GM21423 (cell line): Measurements from ENCODE around the gene GINS2.

Source experiments
- ATAC-seq: cut with Tn5 transposase; IDR thresholded peaks from one replicate; pipeline ENCODE4 v1.9.1; 2021; ENCODE audit warnings: mild to moderate bottlenecking, moderate library complexity; ENCODE audit not compliant: unreplicated experiment

The GINS2 gene

GRCh38 chr16:85655216-85656129 lies 33.3 kb downstream of the GINS2 start:
- no peak for ATAC-seq

DNA sequence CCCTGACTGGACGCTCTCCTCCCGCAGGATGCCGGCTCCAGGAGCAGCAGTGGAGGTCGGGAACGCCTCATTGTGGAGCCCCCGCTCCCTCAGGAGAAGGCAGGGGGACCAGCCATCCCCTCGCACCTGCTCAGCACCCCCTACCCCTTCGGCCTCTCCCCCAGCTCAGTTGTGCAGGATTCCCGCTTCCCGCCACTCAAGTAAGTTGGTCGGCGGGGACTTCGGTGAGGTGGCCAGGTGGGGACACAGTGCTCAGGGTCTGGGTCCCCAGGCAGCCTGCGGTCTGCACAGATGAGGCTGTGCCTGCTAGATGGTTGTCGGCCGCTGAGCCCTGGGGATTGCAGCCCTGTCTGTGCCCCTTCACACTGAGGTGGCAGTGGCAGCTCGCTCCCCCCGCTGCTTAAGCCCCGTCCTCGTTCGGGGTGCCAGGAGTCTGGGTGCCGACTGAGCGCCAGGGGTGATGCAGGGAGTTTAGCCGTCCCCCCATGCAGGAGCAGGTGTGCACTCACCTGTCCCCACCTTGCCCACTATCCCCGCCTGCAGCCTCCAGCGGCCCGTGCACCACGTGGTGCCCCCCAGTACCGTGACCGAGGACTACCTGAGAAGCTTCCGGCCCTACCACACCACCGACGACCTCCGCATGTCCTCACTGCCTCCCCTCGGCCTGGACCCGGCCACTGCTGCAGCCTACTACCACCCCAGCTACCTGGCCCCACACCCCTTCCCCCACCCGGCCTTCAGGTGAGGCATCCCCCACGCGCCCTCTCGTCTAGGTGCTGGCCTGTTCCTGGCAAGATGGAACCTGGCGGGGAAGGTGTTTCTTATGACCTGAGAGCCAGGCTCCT lies 34.3 kb downstream of the GINS2 start:
- ATAC-seq, result no peak

DNA sequence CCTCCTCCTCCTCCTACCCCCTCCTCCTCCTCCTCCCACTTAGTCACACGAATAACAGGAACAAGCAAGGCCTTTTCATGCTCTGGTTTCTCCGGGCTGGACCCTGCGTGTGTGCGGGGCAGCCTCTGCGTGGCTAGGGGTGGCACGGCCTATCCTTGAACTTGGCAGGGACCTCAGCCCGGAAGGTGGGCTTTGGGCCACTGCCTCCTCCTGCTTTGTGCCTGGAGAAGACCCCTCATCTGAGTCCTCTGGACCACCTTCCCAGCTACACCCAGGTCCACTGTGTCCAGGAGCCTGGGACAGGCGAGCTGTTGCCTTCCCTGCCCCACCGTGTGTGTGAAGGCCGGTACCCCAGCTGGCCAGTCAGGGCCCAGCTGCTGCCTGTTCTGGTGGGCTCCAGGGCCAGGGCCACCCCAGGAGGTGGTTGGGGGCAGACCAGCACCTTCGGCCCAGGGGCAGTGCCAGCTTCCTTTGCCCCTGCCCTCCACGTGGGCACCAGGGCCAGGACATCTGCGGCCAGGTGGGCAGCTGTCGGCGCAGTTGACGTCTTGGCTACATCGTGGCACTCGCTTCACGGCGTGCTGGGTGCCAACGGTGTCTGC lies 35.4 kb downstream of the GINS2 start:
- ATAC-seq, result no peak

- ATAC-seq, result no peak
Measured at GRCh38 chr16:85652431-85653221, 36.1 kb downstream of the GINS2 start.

DNA sequence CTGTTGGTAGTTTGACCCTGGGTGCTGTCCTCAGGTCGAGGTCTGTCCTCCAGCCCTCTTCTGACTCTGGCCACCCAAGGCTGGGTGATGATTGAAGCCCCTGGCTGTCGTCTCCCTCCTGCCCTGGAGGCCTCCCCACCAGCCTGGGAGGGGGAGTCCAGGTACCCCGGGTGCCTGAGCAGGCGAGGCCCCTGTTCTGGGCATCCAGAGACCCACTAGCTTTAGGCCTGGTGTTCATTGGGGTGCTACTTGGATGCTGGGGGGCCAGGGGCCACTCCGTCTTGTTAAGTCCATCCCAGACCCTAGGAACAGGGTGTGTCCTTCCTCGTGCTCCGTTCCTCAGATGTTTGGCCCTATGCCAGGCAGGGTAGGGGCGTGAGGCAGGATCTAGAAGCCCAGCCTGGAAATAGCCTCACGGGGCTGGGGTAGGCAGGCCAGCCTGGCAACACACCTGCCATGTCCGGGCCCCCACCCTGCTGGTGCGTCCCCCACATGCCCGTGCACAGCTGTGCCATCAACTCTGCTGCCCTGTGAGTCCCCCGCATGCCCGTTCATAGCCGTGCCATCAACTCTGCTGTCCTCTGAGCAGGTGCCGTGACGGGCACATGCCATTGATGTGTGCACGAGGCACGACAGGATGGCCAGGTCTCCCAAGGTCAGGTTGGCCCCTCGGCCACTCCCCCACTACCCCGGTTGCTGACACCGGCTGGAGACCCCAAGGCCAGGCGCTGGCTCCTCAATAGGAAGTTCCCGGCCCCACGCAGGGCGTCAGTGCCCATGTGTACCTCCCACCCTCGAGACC lies 36.9 kb downstream of the GINS2 start:
- ATAC-seq, result no peak

DNA sequence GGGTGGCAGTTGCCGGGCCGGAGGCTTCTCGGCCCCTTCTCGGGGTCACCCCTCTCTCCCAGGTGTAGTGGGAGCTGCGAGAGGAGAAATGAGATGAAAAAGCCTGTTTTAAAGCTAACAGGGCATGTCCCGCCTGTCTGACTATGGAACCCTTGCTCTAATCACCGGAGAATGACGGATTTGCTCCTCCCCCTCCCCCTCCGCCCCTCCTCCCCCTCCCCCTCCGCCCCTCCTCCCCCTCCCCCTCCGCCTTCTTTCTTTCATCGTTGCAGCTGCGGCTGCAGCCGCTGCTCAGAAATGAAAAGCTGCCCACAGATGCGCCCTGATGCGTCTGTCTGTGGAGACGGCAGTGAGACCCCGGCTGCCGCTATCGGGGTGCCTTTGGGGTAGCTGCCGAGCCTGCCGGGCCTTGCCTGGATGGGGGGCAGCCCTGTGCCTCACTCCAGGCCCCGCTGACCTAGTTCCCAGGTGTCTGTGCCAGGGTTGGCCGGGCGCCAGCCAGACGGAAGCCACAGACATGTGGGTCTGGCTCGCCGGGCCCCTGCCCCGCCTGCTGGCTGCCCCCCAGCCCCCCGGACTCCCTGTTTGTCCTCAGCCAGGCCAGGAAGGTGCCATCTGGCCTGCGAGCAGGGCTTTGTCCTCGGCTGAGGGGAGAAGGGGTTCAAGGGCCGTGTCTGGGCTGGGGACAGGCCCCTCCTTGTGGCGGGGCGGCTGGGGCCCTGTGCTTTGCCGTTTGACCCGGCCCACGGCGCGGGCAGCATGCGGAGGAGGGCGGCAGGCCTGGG lies 37.7 kb downstream of the GINS2 start:
- no peak for ATAC-seq

DNA sequence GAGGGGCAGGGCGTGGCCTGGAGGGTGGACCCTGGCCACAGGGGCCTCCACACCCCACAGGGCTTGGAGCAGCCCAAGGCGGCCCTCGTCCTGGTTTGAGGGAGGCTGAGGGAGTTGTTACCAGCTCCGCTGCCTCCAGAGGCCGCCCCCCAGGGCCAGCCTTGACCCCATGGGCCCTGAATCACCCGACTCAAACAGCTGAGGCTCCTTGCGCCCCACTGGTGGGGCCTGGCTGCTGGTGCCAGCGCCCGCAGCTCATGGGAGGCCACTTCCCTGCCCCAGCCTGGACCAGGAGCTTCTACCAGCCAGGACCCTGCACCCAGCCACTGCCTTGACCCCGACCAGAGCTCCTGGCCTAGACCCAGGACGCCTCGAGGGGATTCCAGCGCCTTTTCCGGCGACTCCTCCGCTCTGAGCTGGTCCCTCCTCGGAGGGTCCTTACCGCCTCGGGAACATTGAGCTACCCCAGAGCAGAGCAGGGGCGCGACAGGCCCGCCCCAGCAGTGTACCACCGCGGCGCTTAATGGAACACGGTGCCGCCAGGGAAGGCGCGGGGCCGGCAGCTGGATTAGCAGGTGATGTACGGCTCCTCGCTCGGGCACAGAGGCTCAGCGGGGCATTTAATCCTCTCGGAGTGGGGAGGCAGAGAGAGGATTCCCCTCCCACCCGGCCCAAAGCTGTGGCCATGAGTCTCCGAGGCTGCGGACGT lies 38.5 kb downstream of the GINS2 start:
- ATAC-seq, result no peak

DNA sequence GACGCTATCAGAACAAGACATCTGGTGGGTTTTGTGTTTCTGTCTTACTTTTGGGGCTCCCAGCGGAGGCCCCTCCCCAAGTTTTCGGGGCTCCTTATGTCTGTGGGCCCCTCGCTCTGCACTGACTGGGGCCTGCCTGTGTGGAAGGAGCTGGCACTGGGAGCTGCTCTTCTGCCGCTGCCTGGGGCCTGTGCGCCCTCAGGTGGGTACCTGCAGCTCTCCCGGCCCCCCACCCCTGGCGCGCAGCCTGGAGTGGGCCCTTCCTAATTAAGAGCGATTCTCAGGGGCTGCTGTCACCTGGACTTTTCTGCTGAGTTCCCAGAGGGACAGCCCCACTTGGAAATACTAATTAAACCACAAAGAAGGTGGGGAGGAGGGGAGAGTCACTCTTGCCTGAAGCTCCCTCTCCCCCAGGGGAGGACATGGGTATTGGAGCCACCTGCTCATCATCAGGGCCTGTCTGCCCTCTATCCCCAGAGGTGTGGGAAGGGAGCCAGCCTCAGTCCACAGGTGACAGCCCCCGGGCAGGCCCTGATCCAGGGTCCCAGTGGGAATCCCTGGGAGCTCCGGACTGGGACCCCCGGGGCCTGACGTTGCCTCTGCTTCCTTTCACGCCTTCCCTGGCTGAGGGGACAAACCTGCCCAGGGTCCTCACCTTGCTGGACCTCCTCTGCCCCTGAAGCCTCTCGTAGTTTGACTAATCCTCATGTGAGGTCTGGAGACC lies 39.2 kb downstream of the GINS2 start:
- ATAC-seq, result no peak

DNA sequence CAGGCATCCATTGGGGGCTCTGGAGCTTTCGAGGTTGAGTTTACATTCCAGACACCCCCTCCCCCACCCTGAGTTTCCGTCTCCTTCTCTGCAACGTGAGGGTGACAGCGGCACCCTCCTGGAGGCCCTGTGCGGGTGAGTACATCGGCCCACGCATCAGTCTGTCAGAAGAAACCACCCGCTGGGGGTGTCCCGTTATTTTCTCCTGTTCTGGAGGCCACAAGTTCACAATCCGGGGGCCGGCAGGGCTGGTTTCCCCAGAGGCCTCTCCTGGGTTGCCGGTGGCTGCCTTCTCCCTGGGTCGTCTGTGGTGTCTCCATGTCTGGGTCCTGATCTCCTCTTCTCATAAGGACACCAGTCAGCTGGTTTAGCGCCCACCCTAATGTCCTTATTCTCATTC lies 39.9 kb downstream of the GINS2 start:
- no peak for ATAC-seq

GRCh38 chr16:85648070-85648714 lies 40.6 kb downstream of the GINS2 start:
- ATAC-seq, result no peak

GRCh38 chr16:85646976-85647375 lies 41.8 kb downstream of the GINS2 start:
- ATAC-seq, result no peak

GRCh38 chr16:85646358-85646907 lies 42.3 kb downstream of the GINS2 start:
- no peak for ATAC-seq

GRCh38 chr16:85645021-85645589 lies 43.6 kb downstream of the GINS2 start:
- ATAC-seq, result no peak

DNA sequence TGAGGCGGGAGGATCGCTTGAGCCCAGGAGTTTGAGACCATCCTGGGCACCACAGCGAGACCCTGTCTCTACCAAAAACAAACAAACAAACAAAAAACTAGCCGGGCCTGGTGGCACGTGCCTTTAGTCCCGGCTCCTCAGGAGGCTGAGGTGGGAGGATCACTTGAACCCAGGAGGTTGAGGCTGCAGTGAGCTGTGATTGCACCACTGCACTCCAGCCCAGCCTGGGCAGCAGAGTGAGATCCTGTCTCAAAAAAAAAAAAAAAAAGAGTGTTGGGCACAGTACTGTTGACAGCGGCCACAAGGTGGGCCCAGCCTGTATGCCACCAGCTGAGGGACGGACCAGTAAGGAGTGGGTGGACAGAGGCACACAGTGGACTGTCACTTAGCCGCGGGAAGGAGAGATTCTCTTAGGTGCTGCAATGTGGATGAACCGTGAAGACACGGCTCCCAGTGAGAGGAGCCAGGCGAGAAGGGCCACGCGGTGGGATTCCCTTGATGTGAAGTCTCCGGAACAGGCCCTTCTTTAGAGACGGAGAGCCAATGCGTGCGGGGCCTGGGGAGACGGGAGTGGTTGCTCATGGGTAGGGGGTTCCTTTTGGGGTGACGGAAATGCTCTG lies 44.6 kb downstream of the GINS2 start:
- ATAC-seq, result no peak

GRCh38 chr16:85643631-85644030 lies 45.1 kb downstream of the GINS2 start:
- ATAC-seq, result no peak

DNA sequence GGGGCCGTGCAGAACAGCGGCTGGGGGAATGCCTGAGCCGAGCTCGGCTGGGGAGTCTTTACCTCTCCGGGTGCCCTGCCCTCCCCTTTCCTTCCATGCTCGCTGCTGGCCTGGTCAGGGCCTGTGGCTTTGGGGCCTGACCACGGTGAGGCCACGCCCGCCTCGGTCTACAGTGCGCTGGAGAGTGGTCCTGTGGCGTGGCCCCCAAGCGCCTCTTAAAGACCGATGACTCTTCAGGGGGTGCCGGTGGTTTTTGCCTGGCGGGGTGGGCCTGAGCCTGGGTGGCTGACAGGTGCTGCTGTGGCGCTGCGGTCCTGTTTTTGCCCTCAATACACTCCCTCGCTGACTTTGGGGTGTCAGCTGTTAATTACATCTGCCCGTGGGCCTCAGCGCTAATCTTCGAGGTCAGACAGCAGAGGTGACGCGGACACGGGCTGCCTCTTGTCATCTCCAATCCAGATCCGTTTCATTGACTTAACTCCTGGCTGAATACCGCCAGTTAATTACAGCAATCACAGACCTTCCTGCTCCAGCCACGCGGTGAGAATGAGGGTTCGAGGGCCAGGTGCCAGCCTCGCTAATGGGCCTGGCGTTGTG lies 45.9 kb downstream of the GINS2 start:
- ATAC-seq, result no peak
